C4-2B (cell line): ENCODE results near the gene GLB1L2.

ENCODE experiments used
- CTCF ChIP-seq: fragments of 450-650 bp; conservative IDR thresholded peaks from 2 replicates; pipeline ENCODE4 v1.5.1; 2017; ENCODE audit warnings: mild to moderate bottlenecking
- ZFX ChIP-seq: fragments of 450-650 bp; IDR thresholded peaks from 2 replicates; pipeline ENCODE4 v1.6.1; 2017

GRCh38 chr11:134405436-134405835 is 73.6 kb downstream of the GLB1L2 start:
- no peak for TF ChIP-seq CTCF
- TF ChIP-seq ZFX, result no peak
